ENCODE data around the gene FAS.

Gene FAS

DNA sequence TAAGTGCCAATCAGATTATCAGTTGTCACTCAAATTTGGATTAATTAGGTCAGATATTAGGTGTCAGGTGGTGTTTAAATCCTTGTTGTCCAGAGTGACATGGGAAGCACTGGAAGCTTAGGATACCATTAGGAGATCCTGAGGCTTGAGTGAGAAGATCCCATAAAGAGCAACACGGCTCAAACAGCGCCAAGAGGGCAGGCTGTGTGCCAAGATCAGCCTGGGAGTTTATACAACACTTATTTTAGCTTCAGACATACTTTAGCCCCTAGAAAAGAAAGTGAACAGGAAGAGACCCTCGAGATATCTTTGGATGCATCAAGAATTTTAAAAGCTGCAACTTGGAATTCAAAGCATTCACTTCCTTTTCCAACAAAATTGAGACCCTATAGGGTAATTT, 23.8 kb upstream of the FAS start:
- no peak overlapping the region for H3K9ac ChIP-seq (ENCODE audit: low read depth in 1 of 2, low read length in 2 of 2)
- H3K27ac ChIP-seq (ENCODE audit: low read depth, low read length): no peak overlapping the region
- no peaks in the 10 kb centered on the region for H3K4me1 ChIP-seq (ENCODE audit: control insufficient read depth in 1 of 2, insufficient read depth in 2 of 2, low read length in 2 of 2)
- H3K36me3 ChIP-seq (ENCODE audit: control insufficient read depth in 1 of 2, insufficient read depth in 2 of 2, low read length in 2 of 2): no peaks in the 10 kb centered on the region
- H3K9me3 ChIP-seq (ENCODE audit: control insufficient read depth in 1 of 2, low read length in 2 of 2): no peaks in the 10 kb centered on the region
- H3K4me3 ChIP-seq (ENCODE audit: low read depth in 1 of 2, low read length in 2 of 2): no peak overlapping the region
- H3K27me3 ChIP-seq (ENCODE audit: control insufficient read depth in 1 of 2, insufficient read depth in 2 of 2, low read length in 2 of 2): no peaks in the 10 kb centered on the region

DNA sequence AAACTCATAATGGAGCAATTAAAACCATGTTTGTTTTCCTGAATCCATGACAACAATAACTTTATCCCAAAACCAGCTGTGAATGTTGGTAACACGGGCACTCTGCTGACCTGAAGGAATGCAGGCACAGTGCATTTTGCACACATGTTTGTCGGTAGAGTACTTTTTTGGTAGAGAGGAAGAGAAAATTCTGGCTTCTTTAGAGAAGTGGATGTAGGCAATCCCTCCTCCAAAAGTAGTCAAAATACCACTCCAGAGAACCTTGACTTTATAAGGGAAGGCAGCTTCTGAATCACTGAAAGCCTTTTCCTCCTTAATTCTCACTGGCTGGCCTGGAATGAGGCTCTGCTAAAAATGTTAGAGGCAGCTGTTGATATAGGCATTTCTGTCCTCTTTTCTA, 22.2 kb upstream of the FAS start:
- no peak overlapping the region for H3K9ac ChIP-seq (ENCODE audit: low read depth in 1 of 2, low read length in 2 of 2)
- H3K9me3 ChIP-seq (ENCODE audit: control insufficient read depth in 1 of 2, low read length in 2 of 2): no peaks in the 10 kb centered on the region
- H3K27ac ChIP-seq (ENCODE audit: low read depth, low read length): peak overlapping the region; percentile 4
- H3K36me3 ChIP-seq (ENCODE audit: control insufficient read depth in 1 of 2, insufficient read depth in 2 of 2, low read length in 2 of 2): no peaks in the 10 kb centered on the region
- H3K4me3 ChIP-seq (ENCODE audit: low read depth in 1 of 2, low read length in 2 of 2): no peak overlapping the region
- no peaks in the 10 kb centered on the region for H3K4me1 ChIP-seq (ENCODE audit: control insufficient read depth in 1 of 2, insufficient read depth in 2 of 2, low read length in 2 of 2)
- no peaks in the 10 kb centered on the region for H3K27me3 ChIP-seq (ENCODE audit: control insufficient read depth in 1 of 2, insufficient read depth in 2 of 2, low read length in 2 of 2)

DNA sequence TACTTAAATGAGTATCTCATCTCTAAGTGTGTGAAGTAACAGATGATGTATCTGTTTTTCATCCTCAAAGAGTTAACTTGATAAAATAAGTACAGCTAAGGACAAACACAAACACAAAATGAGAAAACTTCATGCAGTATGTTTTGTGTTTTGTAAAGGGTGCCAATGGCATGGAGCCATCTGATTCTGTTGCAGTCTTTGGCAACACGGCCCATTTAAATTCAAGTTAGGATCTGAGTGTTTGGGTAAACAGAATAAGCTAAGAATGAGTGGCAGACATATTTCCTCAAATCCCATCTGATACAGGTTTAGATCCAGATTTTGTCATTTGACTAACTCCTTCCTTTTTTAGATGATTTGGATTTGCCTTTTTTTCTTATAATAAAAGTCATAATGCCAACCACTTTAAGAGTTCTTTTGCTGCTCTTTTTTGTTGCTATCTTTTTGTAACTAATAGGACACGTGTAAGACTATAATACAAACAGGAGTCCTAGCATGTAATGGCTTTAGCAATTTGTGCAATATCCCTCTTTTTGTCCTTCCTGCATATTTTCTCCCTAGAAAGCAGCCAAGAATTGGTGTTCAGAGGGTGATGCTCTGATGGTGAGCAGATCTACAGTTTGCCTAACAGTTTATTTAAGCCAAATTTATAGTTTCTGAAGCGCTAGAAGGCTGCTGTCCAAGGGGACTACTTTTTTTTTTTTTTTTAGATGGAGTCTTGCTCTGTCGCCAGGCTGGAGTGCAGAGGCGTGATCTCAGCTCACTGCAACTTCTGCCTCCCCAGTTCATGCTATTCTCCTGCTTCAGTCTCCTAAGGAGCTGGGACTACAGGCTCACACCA, 19.2 kb upstream of the FAS start:
- Histone ChIP-seq H3K9ac (ENCODE audit: low read depth in 1 of 2, low read length in 2 of 2) (no peak overlapping the region), H3K27ac (ENCODE audit: low read depth, low read length) (no peak overlapping the region), H3K9me3 (ENCODE audit: control insufficient read depth in 1 of 2, low read length in 2 of 2) (no peaks in the 10 kb centered on the region), H3K4me3 (ENCODE audit: low read depth in 1 of 2, low read length in 2 of 2) (no peak overlapping the region), H3K4me1 (ENCODE audit: control insufficient read depth in 1 of 2, insufficient read depth in 2 of 2, low read length in 2 of 2) (peaks cover 7 to 11% of the 10 kb centered on the region in 2 donors), H3K27me3 (ENCODE audit: control insufficient read depth in 1 of 2, insufficient read depth in 2 of 2, low read length in 2 of 2) (no peaks in the 10 kb centered on the region), H3K36me3 (ENCODE audit: control insufficient read depth in 1 of 2, insufficient read depth in 2 of 2, low read length in 2 of 2) (no peaks in the 10 kb centered on the region)

DNA sequence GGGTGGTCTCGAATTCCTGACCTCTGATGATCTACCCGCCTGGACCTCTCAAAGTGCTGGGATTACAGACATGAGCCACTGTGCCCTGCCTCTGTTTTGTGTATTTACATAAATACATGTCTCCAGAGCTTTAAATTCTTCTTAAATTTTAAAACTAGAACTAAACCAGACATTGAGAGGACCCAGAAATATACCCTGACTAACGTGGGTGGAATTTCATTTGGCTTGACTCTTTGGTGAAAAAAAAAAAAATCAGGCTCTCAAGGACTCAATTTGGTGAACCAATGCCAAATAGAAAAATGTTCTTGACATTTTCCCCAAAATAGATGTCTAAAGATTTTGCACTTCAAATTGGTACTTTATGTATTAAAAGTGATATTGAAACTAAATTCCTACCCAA, 16.6 kb upstream of the FAS start:
- Histone ChIP-seq H3K36me3 (ENCODE audit: control insufficient read depth in 1 of 2, insufficient read depth in 2 of 2, low read length in 2 of 2) (no peaks in the 10 kb centered on the region), H3K27me3 (ENCODE audit: control insufficient read depth in 1 of 2, insufficient read depth in 2 of 2, low read length in 2 of 2) (no peaks in the 10 kb centered on the region), H3K4me1 (ENCODE audit: control insufficient read depth in 1 of 2, insufficient read depth in 2 of 2, low read length in 2 of 2) (peaks cover 7 to 11% of the 10 kb centered on the region in 2 donors), H3K9me3 (ENCODE audit: control insufficient read depth in 1 of 2, low read length in 2 of 2) (no peaks in the 10 kb centered on the region), H3K9ac (ENCODE audit: low read depth in 1 of 2, low read length in 2 of 2) (no peak overlapping the region), H3K27ac (ENCODE audit: low read depth, low read length) (no peak overlapping the region), H3K4me3 (ENCODE audit: low read depth in 1 of 2, low read length in 2 of 2) (no peak overlapping the region)

DNA sequence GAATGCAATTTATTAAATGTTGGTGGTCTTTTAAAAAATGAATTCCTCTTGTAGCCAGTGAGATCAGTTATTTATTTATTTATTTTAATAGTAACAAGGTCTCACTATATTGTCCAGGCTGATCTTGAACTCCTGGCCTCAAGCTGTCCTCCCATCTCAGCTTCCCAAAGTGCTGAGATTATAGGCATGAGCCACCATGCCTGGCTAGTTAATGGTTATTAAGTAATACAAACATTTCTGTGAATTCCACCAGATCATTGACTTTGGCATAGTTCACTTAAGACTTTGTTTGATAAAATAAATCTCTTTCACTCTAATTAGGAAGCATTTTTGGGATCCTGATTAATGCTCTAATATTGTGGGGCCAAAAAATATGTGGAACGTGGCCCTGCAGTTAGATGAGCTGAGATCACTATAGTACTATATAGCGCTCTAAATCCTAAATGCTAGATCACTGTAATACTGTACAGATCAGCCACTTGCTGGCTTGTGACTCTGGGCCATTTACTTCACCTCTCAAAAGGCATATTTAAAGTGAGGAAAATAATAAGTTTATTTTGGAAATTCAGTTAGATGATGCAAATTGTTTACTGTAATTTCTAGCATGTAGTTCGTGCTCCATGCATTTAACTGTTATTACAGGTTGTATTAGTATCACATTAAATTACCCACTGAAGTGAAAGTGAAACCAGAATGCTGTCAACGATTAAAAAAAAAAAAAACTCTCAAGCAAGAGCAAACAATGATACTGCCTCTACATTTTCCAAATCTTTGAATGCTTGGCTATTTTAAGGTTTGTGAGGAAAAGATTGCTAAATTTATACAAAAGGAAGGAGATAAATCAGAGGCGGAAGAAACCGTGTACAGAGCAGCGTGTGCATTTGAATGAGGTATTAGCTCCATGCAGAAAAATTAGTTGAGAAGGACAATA, 15.9 kb upstream of the FAS start:
- peaks cover 7 to 17% of the 10 kb centered on the region in 2 donors for H3K4me1 ChIP-seq (ENCODE audit: control insufficient read depth in 1 of 2, insufficient read depth in 2 of 2, low read length in 2 of 2)
- no peaks in the 10 kb centered on the region for H3K36me3 ChIP-seq (ENCODE audit: control insufficient read depth in 1 of 2, insufficient read depth in 2 of 2, low read length in 2 of 2)
- H3K9ac ChIP-seq (ENCODE audit: low read depth in 1 of 2, low read length in 2 of 2): peak overlapping the region; percentile 13 to 35
- peak overlapping the region; percentile 62 to 73 for H3K4me3 ChIP-seq (ENCODE audit: low read depth in 1 of 2, low read length in 2 of 2)
- no peaks in the 10 kb centered on the region for H3K27me3 ChIP-seq (ENCODE audit: control insufficient read depth in 1 of 2, insufficient read depth in 2 of 2, low read length in 2 of 2)
- H3K27ac ChIP-seq (ENCODE audit: low read depth, low read length): peak overlapping the region; percentile 49
- H3K9me3 ChIP-seq (ENCODE audit: control insufficient read depth in 1 of 2, low read length in 2 of 2): no peaks in the 10 kb centered on the region

DNA sequence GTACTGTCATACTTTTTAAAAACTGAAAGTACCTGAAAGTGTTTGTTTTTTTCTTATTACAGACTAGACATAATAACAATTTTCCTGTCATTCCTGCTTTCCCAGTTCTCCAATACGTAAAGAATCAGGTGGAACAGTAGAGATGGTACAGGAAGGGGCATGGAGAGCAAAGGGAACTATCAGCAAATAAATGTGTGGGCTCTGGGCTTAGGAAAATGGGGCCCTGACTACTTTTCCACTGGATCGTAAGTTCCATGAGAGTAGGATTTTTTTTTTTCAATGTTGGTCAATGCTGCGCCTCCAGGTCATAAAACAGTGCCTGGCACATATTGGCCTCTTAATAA, 15.2 kb upstream of the FAS start:
- H3K27ac ChIP-seq (ENCODE audit: low read depth, low read length): peak overlapping the region; percentile 49
- no peaks in the 10 kb centered on the region for H3K36me3 ChIP-seq (ENCODE audit: control insufficient read depth in 1 of 2, insufficient read depth in 2 of 2, low read length in 2 of 2)
- H3K4me3 ChIP-seq (ENCODE audit: low read depth in 1 of 2, low read length in 2 of 2): peak overlapping the region; percentile 62 to 73
- H3K4me1 ChIP-seq (ENCODE audit: control insufficient read depth in 1 of 2, insufficient read depth in 2 of 2, low read length in 2 of 2): peaks cover 7 to 23% of the 10 kb centered on the region in 2 donors
- no peaks in the 10 kb centered on the region for H3K27me3 ChIP-seq (ENCODE audit: control insufficient read depth in 1 of 2, insufficient read depth in 2 of 2, low read length in 2 of 2)
- H3K9ac ChIP-seq (ENCODE audit: low read depth in 1 of 2, low read length in 2 of 2): peak overlapping the region; percentile 13 to 35
- H3K9me3 ChIP-seq (ENCODE audit: control insufficient read depth in 1 of 2, low read length in 2 of 2): no peaks in the 10 kb centered on the region

DNA sequence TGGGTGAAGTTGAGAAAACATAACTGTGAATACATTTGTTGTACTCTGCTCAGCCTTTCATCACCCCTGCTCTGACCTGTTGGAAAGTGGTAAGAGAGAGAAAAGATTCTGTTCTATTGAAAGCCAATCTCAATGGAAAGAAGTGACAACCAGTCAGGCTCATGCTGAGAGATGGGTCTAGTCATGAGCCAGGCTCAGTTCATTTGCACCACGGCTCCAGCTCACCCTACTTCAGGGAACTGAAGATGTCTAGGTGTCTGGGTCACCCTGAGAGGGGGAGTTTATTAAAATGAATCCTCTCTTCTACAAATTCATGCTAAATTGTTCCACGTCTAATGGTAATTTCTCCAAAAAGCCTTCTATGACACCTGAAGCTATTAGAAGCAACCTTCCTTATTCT, 12.1 kb upstream of the FAS start:
- Histone ChIP-seq H3K4me1 (ENCODE audit: control insufficient read depth in 1 of 2, insufficient read depth in 2 of 2, low read length in 2 of 2) (peaks cover 12 to 52% of the 10 kb centered on the region in 2 donors), H3K9me3 (ENCODE audit: control insufficient read depth in 1 of 2, low read length in 2 of 2) (no peaks in the 10 kb centered on the region), H3K27me3 (ENCODE audit: control insufficient read depth in 1 of 2, insufficient read depth in 2 of 2, low read length in 2 of 2) (no peaks in the 10 kb centered on the region), H3K27ac (ENCODE audit: low read depth, low read length) (no peak overlapping the region), H3K36me3 (ENCODE audit: control insufficient read depth in 1 of 2, insufficient read depth in 2 of 2, low read length in 2 of 2) (no peaks in the 10 kb centered on the region), H3K4me3 (ENCODE audit: low read depth in 1 of 2, low read length in 2 of 2) (no peak overlapping the region), H3K9ac (ENCODE audit: low read depth in 1 of 2, low read length in 2 of 2) (no peak overlapping the region)

DNA sequence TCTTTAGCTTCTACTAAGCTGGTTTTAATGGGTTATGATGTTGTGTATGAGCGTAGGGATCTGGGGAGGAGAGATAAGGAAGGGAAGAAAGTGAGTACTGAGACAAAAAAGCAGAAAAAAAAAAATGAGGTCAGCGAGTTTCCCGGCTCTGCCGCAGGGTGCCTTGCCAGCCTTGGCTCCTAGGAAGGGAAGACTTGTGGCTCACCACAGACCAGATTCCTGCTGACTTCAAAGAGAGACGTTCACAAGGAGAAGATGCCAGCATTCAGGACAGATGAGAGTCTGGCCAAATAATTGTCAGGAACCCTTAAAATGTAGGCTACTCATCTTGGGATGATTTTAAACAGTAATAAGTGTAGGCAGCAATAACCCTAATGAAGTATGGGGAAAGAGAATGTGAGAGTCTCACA, 11.4 kb upstream of the FAS start:
- Histone ChIP-seq H3K9ac (ENCODE audit: low read depth in 1 of 2, low read length in 2 of 2) (no peak overlapping the region), H3K4me3 (ENCODE audit: low read depth in 1 of 2, low read length in 2 of 2) (no peak overlapping the region), H3K27me3 (ENCODE audit: control insufficient read depth in 1 of 2, insufficient read depth in 2 of 2, low read length in 2 of 2) (no peaks in the 10 kb centered on the region), H3K9me3 (ENCODE audit: control insufficient read depth in 1 of 2, low read length in 2 of 2) (no peaks in the 10 kb centered on the region), H3K27ac (ENCODE audit: low read depth, low read length) (no peak overlapping the region), H3K4me1 (ENCODE audit: control insufficient read depth in 1 of 2, insufficient read depth in 2 of 2, low read length in 2 of 2) (peaks cover 12 to 59% of the 10 kb centered on the region in 2 donors), H3K36me3 (ENCODE audit: control insufficient read depth in 1 of 2, insufficient read depth in 2 of 2, low read length in 2 of 2) (no peaks in the 10 kb centered on the region)

DNA sequence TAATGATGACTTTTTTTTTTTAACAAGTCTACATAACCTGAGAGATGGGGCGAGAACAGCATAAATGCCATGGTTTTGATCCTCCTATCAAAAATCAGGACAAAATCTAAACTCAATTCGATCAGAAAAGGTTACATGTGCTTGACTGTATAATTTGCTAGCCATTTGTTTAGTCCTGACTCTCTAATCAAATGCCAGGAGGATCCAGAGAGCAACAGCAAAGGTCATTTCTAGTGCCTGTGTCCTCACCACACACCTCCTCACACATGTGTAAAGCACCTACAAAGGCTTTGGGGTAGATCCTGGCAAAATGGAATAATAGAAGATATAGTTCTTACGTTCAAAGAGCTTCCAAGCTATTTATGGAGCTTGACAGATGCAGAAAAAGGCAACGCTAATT, 11.0 kb upstream of the FAS start:
- H3K4me3 ChIP-seq (ENCODE audit: low read depth in 1 of 2, low read length in 2 of 2): no peak overlapping the region
- no peaks in the 10 kb centered on the region for H3K36me3 ChIP-seq (ENCODE audit: control insufficient read depth in 1 of 2, insufficient read depth in 2 of 2, low read length in 2 of 2)
- no peaks in the 10 kb centered on the region for H3K27me3 ChIP-seq (ENCODE audit: control insufficient read depth in 1 of 2, insufficient read depth in 2 of 2, low read length in 2 of 2)
- peaks cover 12 to 61% of the 10 kb centered on the region in 2 donors for H3K4me1 ChIP-seq (ENCODE audit: control insufficient read depth in 1 of 2, insufficient read depth in 2 of 2, low read length in 2 of 2)
- no peak overlapping the region for H3K9ac ChIP-seq (ENCODE audit: low read depth in 1 of 2, low read length in 2 of 2)
- H3K9me3 ChIP-seq (ENCODE audit: control insufficient read depth in 1 of 2, low read length in 2 of 2): no peaks in the 10 kb centered on the region
- H3K27ac ChIP-seq (ENCODE audit: low read depth, low read length): no peak overlapping the region

DNA sequence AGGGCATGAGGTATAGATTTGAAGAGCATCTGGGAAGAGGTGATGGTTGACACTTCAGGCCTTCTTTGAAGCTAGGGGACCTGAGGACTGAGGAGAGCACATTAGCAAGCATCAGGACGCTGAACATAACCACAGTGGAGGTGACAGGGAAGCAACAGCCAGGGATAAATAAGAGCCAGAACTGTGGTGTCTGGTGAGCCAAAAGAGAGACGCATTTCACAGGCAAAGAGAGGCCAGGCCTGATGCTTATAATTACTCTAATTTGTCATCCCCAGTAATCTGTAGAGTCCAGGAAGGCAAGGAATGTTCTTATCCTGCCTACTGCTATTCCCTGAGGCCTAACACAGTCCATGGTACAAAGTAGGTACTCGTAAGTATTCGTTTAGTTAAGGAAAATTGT, 10.4 kb upstream of the FAS start:
- Histone ChIP-seq H3K4me1 (ENCODE audit: control insufficient read depth in 1 of 2, insufficient read depth in 2 of 2, low read length in 2 of 2) (peaks cover 12 to 56% of the 10 kb centered on the region in 2 donors), H3K9ac (ENCODE audit: low read depth in 1 of 2, low read length in 2 of 2) (no peak overlapping the region), H3K9me3 (ENCODE audit: control insufficient read depth in 1 of 2, low read length in 2 of 2) (no peaks in the 10 kb centered on the region), H3K27me3 (ENCODE audit: control insufficient read depth in 1 of 2, insufficient read depth in 2 of 2, low read length in 2 of 2) (no peaks in the 10 kb centered on the region), H3K4me3 (ENCODE audit: low read depth in 1 of 2, low read length in 2 of 2) (no peak overlapping the region), H3K27ac (ENCODE audit: low read depth, low read length) (no peak overlapping the region), H3K36me3 (ENCODE audit: control insufficient read depth in 1 of 2, insufficient read depth in 2 of 2, low read length in 2 of 2) (no peaks in the 10 kb centered on the region)
